GM12878 (cell line): Measurements from ENCODE around the gene DLL1.

ENCODE experiments used
- POLR2AphosphoS5 ChIP-seq: IDR thresholded peaks from 2 replicates; pipeline ENCODE4 v1.6.1; 2011; ENCODE audit warnings: mild to moderate bottlenecking, low read length, inconsistent platforms
- TF ChIP-seq, protein P1 (sequence below): IDR thresholded peaks from 2 replicates; pipeline ENCODE4 v1.6.1; 2011; ENCODE audit warnings: low read depth, mild to moderate bottlenecking, low read length, moderate library complexity, borderline replicate concordance; ENCODE audit errors: extremely low read depth
- TF ChIP-seq, protein P2 (sequence below): fragments of 450-650 bp; IDR thresholded peaks from 2 replicates; pipeline ENCODE4 v1.6.1; 2016; ENCODE audit warnings: mild to moderate bottlenecking
- TF ChIP-seq, protein P3 (sequence below): fragments of 450-650 bp; formaldehyde crosslinking; IDR thresholded peaks from 2 replicates; pipeline ENCODE4 v1.4.0; 2022; ENCODE audit warnings: mild to moderate bottlenecking, moderate library complexity

DNA sequence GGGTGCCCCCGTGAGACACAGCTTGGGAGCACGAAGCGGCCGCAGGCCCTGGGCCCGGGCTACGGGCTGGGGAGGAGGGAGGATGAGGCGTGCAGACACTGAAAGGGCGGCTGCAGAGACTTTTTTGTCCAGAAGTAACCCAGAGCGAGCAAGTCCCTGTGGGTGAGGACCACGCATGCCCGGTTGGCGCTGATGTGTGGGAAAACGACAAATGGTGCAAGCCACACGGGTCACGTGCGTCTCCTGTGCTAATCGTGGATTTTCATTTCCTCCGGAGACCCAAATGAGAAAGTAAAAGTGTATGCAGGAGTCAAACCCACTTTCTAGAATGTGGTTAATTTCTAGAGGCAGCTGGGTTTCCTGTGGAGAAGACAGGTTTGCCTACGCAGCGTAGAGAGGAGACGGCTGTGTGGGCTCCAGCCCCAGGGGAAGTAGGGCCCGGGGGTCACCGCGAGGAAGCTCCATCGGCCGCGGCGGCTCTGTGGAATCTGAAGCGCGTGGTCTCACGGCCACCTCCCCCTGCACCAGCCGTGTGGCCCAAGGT is 19.0 kb downstream of the DLL1 start:
- no peak for TF ChIP-seq POLR2AphosphoS5
- TF ChIP-seq, protein P1, sequence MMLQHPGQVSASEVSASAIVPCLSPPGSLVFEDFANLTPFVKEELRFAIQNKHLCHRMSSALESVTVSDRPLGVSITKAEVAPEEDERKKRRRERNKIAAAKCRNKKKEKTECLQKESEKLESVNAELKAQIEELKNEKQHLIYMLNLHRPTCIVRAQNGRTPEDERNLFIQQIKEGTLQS: 0 out of 2 replicates have a peak, but pooled peaks have one; percentile 47
- TF ChIP-seq, protein P2, sequence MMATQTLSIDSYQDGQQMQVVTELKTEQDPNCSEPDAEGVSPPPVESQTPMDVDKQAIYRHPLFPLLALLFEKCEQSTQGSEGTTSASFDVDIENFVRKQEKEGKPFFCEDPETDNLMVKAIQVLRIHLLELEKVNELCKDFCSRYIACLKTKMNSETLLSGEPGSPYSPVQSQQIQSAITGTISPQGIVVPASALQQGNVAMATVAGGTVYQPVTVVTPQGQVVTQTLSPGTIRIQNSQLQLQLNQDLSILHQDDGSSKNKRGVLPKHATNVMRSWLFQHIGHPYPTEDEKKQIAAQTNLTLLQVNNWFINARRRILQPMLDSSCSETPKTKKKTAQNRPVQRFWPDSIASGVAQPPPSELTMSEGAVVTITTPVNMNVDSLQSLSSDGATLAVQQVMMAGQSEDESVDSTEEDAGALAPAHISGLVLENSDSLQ: no peak
- TF ChIP-seq, protein P3, sequence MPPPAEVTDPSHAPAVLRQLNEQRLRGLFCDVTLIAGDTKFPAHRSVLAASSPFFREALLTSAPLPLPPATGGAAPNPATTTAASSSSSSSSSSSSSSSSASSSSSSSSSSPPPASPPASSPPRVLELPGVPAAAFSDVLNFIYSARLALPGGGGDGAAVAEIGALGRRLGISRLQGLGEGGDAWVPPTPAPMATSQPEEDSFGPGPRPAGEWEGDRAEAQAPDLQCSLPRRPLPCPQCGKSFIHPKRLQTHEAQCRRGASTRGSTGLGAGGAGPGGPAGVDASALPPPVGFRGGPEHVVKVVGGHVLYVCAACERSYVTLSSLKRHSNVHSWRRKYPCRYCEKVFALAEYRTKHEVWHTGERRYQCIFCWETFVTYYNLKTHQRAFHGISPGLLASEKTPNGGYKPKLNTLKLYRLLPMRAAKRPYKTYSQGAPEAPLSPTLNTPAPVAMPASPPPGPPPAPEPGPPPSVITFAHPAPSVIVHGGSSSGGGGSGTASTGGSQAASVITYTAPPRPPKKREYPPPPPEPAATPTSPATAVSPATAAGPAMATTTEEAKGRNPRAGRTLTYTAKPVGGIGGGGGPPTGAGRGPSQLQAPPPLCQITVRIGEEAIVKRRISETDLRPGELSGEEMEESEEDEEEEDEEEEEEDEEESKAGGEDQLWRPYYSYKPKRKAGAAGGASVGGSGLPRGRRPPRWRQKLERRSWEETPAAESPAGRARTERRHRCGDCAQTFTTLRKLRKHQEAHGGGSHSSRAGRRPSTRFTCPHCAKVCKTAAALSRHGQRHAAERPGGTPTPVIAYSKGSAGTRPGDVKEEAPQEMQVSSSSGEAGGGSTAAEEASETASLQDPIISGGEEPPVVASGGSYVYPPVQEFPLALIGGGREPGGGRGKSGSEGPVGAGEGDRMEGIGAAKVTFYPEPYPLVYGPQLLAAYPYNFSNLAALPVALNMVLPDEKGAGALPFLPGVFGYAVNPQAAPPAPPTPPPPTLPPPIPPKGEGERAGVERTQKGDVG (CRISPR knock-in tag): no peak
